GM18517 (cell line): ENCODE measurements around the gene TNP1.

Source experiments
- ATAC-seq: cut with Tn5 transposase; IDR thresholded peaks from one replicate; pipeline ENCODE4 v1.9.1; 2021; ENCODE audit warnings: mild to moderate bottlenecking, moderate library complexity; ENCODE audit not compliant: unreplicated experiment

The TNP1 gene

GRCh38 chr2:216875862-216876261 lies 16.0 kb upstream of the TNP1 start:
- no peak for ATAC-seq

DNA sequence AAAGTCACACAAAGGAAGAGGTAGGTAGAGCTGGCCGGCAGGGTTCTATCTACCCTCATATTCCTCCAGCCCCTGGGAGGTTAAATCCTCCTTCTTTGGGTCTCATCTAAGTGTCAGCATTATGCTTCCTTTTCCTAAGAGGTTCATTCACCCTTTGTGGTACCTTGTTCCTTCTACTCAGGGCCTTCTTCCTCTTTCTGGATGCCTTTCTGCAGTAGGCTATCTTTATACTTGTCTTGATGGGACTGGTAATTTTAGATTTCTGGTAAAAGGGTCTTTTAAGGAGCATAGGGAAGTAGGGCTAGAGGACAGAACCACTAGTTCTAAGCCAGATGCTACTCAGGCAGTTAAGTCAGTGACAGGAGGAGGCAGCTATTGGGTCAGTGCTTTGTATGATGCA lies 13.7 kb upstream of the TNP1 start:
- ATAC-seq, result no peak

GRCh38 chr2:216872624-216873023 lies 12.8 kb upstream of the TNP1 start:
- ATAC-seq, result no peak

GRCh38 chr2:216872040-216872439 lies 12.2 kb upstream of the TNP1 start:
- ATAC-seq, result no peak

- ATAC-seq, result no peak
Measured at GRCh38 chr2:216871333-216871934, 11.6 kb upstream of the TNP1 start.

- no peak for ATAC-seq
Measured at GRCh38 chr2:216870508-216871332, 10.9 kb upstream of the TNP1 start.

DNA sequence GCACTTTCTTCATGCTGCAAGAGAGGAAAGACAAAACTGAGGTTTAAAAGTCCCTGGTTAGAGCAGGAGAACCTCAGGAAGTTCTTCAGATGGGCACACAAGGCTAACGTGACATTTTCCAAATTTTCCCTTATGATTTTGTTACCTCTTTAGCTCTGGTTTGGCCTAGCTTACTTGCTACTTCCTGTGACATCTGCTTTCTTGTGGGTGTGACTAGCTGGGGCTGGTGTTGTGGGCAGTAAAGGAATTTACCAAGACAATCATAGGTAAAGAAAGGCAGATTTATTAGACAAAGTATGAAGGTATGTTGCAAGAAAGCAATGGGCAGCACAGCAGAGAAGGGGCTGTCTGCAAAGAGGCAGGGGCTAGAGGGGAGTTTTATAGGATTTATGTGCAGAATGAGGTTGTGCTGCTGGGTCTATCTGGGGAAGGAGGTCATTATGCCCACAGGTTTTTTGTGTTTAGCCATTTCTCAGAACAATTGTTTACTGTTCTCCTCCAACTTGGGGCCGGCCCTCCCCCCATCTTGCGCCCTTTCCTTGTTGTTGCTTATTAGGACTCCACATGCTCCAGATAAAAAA lies 6.7 kb upstream of the TNP1 start:
- no peak for ATAC-seq

DNA sequence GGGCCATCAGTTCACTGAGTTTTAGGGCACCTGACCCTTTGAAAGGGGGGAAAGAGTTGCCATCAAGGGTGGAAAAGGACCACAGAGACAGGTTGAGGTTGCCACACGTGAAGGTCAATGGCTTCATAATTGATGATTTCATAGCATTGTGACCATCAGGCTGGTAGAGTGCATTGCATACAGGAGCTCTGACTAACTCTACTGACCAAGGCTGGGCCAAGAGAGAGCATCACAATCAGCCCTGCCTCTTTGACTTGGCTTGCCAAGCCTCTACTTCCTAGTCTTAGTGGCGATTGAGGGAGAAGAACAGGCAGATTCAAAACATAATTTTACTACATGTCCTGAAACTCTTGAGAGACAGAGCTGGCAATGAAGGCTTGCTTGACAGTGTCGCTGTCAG lies 5.8 kb upstream of the TNP1 start:
- no peak for ATAC-seq

GRCh38 chr2:216863946-216864345 lies 4.1 kb upstream of the TNP1 start:
- ATAC-seq, result no peak

DNA sequence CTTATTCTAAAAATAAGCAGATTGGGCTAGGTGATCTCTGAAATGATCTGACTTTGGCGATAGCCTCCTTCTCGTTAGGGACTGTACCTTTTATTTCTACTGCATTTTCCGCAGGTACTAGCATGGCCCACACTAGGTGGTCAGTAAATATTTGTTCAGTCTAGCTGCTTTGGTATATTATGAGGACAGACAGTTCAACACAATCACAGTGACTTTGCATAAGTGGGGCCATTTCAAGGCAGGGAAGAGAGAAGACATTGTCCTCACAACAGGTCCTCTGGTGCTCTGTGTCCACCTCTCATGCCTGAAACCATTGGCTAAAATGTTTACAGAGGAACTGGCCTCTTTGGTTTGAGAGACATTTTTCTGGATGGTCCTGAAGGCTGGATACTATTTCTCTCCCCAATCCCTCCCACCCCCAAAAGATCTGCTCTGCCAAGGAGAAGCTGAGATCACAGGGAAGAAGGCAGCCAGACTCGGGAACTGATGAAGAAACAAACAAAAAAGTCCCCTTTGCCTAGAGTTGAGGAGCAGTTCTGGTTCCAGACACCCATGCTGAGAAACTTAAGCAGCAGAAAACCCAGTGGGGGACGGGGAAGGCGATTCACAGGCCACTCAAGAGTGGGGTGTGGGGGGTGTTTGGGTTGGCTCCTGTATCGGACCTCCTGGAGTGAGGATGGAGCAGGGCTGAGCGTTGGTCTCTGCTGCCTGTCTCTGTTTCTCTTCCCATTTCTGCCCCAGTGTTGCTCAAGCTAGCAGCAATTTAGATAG lies 2.9 kb upstream of the TNP1 start:
- no peak for ATAC-seq

- no peak for ATAC-seq
Measured at GRCh38 chr2:216860426-216861137, 718 bp upstream of the TNP1 start.

DNA sequence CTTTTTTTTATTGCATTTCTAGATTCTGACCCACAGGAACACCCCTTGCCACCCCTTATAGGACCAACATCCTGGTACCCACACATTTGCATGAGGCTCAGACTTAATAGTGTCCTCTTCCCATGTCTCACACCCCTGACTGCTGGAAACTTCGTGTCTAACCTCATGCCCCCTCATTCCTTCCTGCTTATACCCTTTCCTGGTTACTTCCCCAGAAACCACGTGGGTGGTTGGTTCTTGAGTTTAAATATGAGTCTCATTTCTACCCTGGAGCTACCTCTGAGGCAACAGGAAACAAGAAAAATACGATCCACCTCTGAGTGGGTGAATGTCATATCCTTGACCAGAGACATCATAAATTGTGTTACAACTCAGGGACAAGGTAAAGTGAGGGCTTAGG lies 1.6 kb downstream of the TNP1 start:
- ATAC-seq, result no peak

GRCh38 chr2:216857131-216857550 lies 2.7 kb downstream of the TNP1 start:
- ATAC-seq, result no peak

GRCh38 chr2:216856406-216857065 lies 3.3 kb downstream of the TNP1 start:
- no peak for ATAC-seq

DNA sequence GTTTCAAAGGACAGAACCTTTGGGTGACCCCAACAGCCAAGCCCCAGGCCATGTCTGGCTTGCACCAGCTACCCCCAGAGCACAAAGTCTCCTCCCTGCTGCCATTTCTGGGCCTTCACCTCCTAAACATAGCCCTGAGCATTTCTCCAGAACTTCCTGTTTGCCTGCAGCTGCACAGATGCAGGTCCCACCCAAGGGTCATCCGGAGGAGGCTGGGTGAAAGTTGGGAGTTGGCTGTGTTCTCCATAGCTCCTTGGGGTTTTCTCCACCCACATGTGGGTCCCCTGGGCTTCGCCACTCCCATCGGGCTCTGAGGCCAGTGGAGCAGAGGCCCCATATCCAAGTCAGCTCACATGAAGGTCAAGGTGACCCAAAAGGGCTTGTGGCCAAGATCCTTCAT lies 4.3 kb downstream of the TNP1 start:
- ATAC-seq, result no peak

GRCh38 chr2:216855079-216855478 lies 4.8 kb downstream of the TNP1 start:
- no peak for ATAC-seq

- no peak for ATAC-seq
Measured at GRCh38 chr2:216851486-216852090, 8.3 kb downstream of the TNP1 start.

DNA sequence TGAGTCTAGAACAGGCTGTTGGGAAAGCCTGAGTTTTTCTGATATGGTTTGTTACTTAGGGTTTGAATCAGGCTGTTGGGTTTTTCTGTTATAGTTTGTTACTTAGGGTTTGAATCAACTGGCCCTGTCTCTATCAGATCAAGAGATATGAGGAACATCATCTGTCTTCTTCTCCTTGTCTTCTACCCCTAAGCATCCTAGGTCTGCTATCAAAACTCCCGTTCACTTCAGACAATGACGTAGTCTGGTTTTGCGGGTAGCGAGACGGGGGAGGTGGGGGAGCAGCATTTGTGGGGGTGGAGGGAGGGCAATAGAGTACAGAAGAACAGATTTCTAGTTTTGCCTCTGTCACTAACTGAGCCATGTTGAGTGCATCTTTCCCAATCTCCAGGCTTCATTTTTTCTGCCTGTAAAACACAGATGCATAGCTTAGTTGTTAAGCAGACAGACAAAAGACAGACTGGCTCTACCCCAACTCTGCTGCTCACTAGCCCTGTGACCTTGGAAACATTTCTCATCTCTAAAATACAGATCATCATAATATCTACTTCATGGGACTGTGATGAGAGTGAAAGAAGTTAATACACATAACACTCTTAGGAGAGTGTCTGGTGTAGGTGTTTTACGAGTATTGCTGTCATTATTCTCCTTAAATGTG lies 9.1 kb downstream of the TNP1 start:
- no peak for ATAC-seq

DNA sequence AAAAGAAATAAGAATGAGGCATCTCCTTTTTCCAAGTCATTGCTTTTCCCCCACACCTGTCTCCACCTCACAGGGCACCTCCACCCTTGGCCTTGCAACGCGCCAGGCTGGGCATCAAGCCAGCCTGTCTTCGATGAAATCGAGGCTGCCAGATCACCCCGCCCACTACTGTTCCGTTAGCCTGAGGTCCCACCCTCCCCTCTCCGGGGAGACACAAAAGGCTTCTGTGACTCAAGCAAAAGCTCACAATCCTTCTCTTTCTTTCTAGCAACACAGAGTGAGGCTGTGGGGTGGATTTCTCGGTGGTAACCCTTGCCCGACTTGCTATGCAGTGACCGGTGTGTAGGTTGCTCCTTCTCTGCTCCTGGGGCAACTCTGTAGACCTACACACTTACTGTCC lies 9.9 kb downstream of the TNP1 start:
- no peak for ATAC-seq
